Vagina (tissue), 2 donors: ENCODE data around the gene ADPRS.

ENCODE experiments used
- CTCF ChIP-seq, 3 experiments: fragments of 450-650 bp in 2 of 3; fragments of 200-600 bp in 1 of 3; sonication (generic) in 1 of 3; IDR thresholded peaks; one replicate each; pipeline ENCODE4 v1.5.1; 2017 to 2019; ENCODE audit warnings: antibody characterized with exemption in 3 of 3, mild to moderate bottlenecking in 2 of 3, moderate library complexity in 2 of 3
- POLR2A ChIP-seq, 2 donors: fragments of 450-650 bp; IDR thresholded peaks; one replicate each; pipeline ENCODE4 v1.6.1; 2017; ENCODE audit warnings: antibody characterized with exemption in 2 of 2, mild to moderate bottlenecking in 2 of 2, moderate library complexity in 2 of 2

DNA sequence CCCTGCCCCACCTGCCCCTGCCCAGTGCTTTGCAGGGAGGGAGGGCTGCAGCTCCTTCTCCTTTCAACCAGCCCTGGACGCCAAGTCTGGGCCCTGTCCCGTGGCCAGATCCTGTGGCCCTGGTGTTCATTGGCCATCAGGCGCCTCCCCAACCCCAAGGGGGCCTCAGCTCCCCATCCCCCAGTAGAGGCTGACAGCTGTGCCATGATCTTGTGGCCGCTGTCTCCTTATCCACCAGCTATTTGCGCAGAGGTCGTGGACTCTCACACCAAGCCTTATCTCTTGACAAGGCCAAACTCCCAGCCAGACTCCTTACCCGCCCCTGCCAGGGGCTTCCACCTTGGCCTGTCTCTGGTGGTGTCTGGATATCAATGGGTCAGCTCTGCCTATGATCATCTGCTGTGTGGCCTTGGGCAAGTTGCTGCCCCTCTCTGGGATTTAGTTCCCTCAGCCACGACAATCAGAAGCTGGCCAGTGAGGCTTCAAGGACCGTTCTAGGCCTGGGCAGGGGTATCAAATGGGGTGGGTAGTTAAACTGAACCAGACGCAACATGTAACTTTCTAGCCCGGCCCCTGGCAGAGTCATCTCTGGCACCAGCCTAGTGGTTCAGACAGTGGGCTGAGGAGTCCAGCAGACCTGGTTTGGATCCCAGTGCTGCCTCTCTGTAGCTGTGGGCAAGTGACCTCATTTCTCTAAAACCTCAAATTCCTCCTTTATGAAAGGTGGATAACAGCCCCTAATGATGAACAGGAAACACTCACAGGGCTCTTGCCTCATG, 39.6 kb downstream of the ADPRS start:
- TF ChIP-seq CTCF (IDR thresholded peaks at IDR 0.05) (no peak), POLR2A (IDR thresholded peaks at IDR 0.05) (no peak)
